Stimulated activated CD4-positive, alpha-beta T cell treated with anti-CD3 and anti-CD28 coated beads, Interleukin-4, amount 100 ng/mL, for 4 hours (primary cell): ENCODE measurements around the gene TNS1.

Source experiments
- DNase-seq, 2 experiments: peaks; one replicate each; pipeline ENCODE4 v3.0.0-alpha.2; 2020

TNS1 gene

GRCh38 chr2:217751952-217752351, 250.8 kb downstream of the TNS1 start:
- DNase-seq = no peak

- DNase-seq = no peak
These were observed 251.6 kb downstream of the TNS1 start for GRCh38 chr2:217751192-217751591.
